Fibroblast of villous mesenchyme (primary cell): Measurements from ENCODE around the gene LPGAT1. TPM values are rescaled to one million over a fixed set of nuclear protein-coding genes. Genes with fewer than 3 reads are reported as not detected.
"Not testable (repeated sequence)": the region's sequence is repeated elsewhere in the genome, so short reads cannot be mapped to it uniquely, and the experiment has no call there.

Experiments
- DNase-seq: peaks from one replicate; pipeline ENCODE4 v3.0.0-alpha.2; 2010; ENCODE audit warnings: low read depth
- H3K4me3 ChIP-seq: 2 replicates; pipeline ENCODE4 v1.5.1; 2011; ENCODE audit warnings: low read depth, mild to moderate bottlenecking, low read length
- CTCF ChIP-seq: IDR thresholded peaks from 2 replicates; pipeline ENCODE4 v1.5.1; 2012; ENCODE audit warnings: low read depth, mild to moderate bottlenecking, low read length; ENCODE audit not compliant: insufficient read depth
- total RNA-seq: library from RNA; depleted of rRNA; stranded (reverse); fragments of >200 nt; gene quantifications from 2 replicates; pipeline ENCODE4 v1.2.3, GENCODE V29; 2012

LPGAT1 gene
- total RNA-seq, 1 donor, result 73.4 TPM

- DNase-seq, result no peak
- TF ChIP-seq CTCF, result no peak
- no peak overlapping the region for H3K4me3 ChIP-seq
Measured at GRCh38 chr1:211722277-211723175, 108.0 kb downstream of the LPGAT1 start.

DNA sequence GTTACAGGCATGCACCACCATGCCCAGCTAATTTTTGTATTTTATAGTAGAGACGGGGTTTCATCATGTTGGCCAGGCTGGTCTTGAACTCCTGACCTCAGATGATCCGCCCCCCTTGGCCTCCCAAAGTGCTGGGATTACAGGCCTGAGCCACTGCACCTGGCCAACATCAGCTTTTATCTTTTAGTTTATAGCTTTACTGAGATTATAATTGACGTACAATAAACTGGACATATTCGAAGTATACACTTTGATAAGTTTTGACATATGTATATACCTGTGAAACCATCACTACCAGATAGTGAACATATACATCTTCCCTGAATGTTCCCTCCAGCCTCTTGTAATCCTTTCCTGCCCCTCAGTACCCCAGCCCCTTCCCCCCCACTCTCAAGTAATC is 114.0 kb downstream of the LPGAT1 start:
- not testable (repeated sequence) for H3K4me3 ChIP-seq, DNase-seq

GRCh38 chr1:211715971-211716370 is 114.6 kb downstream of the LPGAT1 start:
- TF ChIP-seq CTCF, result no peak
- DNase-seq, result no peak
- no peak overlapping the region for H3K4me3 ChIP-seq

DNA sequence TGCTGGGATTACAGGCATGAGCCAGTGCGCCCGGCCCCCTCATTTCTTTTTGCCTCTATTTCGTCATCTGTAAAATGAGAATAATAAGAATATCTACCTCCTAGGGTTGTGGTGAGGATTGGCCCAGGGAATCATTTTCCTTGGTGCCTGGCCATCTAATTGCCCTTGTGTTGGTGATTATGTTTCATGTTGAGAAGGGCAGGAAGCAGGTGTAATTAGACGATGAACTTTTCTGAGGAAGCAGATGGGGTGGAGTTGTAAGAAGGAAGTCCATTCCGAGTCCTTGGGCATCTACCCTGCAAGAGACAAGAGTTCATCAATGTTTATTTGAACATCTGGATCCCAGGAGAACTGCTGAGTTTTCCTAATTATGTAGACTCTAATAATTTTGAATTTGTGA is 116.4 kb downstream of the LPGAT1 start:
- TF ChIP-seq CTCF, result no peak
- H3K4me3 ChIP-seq, result no peak overlapping the region
- DNase-seq, result no peak

- TF ChIP-seq CTCF, result no peak
- H3K4me3 ChIP-seq, result no peak overlapping the region
- DNase-seq, result no peak
Measured at GRCh38 chr1:211713231-211713630, 117.3 kb downstream of the LPGAT1 start.

DNA sequence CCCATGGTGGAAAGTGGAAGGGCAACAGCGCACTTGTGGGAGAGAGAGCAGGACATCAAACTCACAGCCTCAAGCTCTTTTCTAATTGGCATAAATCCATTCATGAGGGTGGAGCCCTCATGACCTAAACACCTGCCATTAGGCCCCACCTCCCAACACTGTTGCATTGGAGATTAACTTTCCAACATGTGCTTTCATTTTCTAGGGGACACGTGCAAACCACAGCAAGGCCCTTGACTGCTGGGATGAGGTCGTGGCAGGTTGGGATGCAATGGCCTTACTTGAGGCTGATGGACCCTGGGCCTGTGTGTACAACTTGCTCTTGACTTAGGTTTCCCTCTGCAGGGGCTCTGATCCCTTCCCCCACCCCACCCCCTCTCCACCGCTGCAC is 119.3 kb downstream of the LPGAT1 start:
- no peak overlapping the region for H3K4me3 ChIP-seq
- no peak for TF ChIP-seq CTCF
- DNase-seq, result no peak

DNA sequence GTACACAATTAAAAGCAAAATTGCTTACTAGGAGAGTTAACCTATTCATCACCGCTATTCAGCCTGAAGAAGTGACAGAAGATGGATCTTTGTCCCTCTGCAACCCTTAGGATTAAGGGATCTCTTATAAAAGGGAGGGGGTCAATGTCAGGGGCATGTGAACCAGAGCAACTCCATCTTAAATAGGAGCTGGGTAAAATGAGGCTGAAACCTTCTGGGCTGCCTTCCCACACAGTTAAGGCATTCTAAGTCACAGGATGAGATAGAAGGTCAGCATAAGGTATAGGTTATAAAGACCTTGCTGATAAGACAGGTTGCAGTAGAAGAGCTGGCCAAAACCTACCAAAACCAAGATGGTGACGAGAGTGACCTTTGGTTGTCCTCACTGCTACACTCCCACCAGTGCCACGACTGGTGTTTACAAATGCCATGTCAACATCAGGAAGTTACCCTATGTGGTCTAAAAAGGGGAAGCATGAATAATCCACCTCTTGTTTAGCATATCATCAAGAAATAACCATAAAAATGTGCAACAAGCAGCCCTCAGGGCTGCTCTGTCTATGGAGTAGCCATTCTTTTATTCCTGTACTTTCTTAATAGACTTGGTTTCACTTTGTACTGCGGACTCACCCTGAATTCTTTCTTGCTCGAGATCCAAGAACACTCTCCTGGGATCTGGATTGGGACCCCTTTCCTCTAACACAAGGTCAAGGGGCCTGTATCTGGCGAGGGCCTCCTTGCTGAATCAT is 119.8 kb downstream of the LPGAT1 start:
- no peak for TF ChIP-seq CTCF
- no peak for DNase-seq
- no peak overlapping the region for H3K4me3 ChIP-seq
